Endometrial microvascular endothelial cells (primary cell): ENCODE results near the gene S100A12. TPM values are rescaled to one million over a fixed set of nuclear protein-coding genes. Genes with fewer than 3 reads are reported as not detected.
"Not testable (repeated sequence)": the region's sequence is repeated elsewhere in the genome, so short reads cannot be mapped to it uniquely, and the experiment has no call there.

ENCODE experiments used
- in situ Hi-C: cut with HindIII; loops from 2 replicates; pipeline ENCODE4 v1.10.0; 2017; ENCODE audit warnings: low sequenced_read_pairs, low pct_unique_long_range_greater_than_20kb; ENCODE audit errors: inconsistent ontology term
- total RNA-seq: library from RNA; depleted of rRNA; stranded (reverse); fragments of >200 nt; gene quantifications from one replicate; pipeline ENCODE4 v1.2.3, GENCODE V29; 2015; ENCODE audit errors: inconsistent ontology term

The S100A12 gene
- total RNA-seq, 1 donor from 2014 or later, result not detected

- in situ Hi-C loops, result loop anchor here (25.0 kb wide), 1 partner anchor 129 kb away; no protein-coding TSS in a partner anchor
These were observed 17.3 kb downstream of the S100A12 start, which contains the start of gene S100A9 for GRCh38 chr1:153357853-153358690. Gene S100A9 (plus strand): TSS chr1:153357854. CDS start chr1:153358284, 430 bp downstream.

GRCh38 chr1:153357076-153357852 lies 18.2 kb downstream of the S100A12 start:
- in situ Hi-C loops, result loop anchor here (25.0 kb wide), 1 partner anchor 130 kb away; no protein-coding TSS in a partner anchor

GRCh38 chr1:153356392-153357075 lies 18.9 kb downstream of the S100A12 start:
- in situ Hi-C loops, result loop anchor here (25.0 kb wide), 1 partner anchor 131 kb away; no protein-coding TSS in a partner anchor

GRCh38 chr1:153355445-153356071 lies 19.9 kb downstream of the S100A12 start:
- in situ Hi-C loops, result loop anchor here (25.0 kb wide), 1 partner anchor 132 kb away; no protein-coding TSS in a partner anchor

- in situ Hi-C loops, result loop anchor here (25.0 kb wide), 1 partner anchor 133 kb away; no protein-coding TSS in a partner anchor
These were observed 20.8 kb downstream of the S100A12 start for GRCh38 chr1:153354515-153355193.

GRCh38 chr1:153353226-153353947 lies 22.0 kb downstream of the S100A12 start:
- in situ Hi-C loops, result loop anchor here (25.0 kb wide), 1 partner anchor 134 kb away; no protein-coding TSS in a partner anchor

GRCh38 chr1:153352523-153352922 lies 22.9 kb downstream of the S100A12 start:
- in situ Hi-C loops, result loop anchor here (25.0 kb wide), 1 partner anchor 135 kb away; no protein-coding TSS in a partner anchor

GRCh38 chr1:153350321-153350957 lies 25.0 kb downstream of the S100A12 start:
- in situ Hi-C loops, result loop anchor here (25.0 kb wide), 1 partner anchor 137 kb away; no protein-coding TSS in a partner anchor

- in situ Hi-C loops, result loop anchor here (25.0 kb wide), 1 partner anchor 138 kb away; no protein-coding TSS in a partner anchor
These were observed 25.8 kb downstream of the S100A12 start for GRCh38 chr1:153349363-153350320.

- in situ Hi-C loops, result no loop called here
These were observed 26.7 kb downstream of the S100A12 start, which contains the start of gene PGLYRP4 for GRCh38 chr1:153348511-153349362. Gene PGLYRP4 (minus strand): TSS chr1:153348841. CDS start chr1:153347932, 909 bp downstream.

GRCh38 chr1:153347856-153348255 lies 27.6 kb downstream of the S100A12 start:
- in situ Hi-C loops, result no loop called here

- in situ Hi-C loops, result not testable (repeated sequence)
These were observed 28.4 kb downstream of the S100A12 start for GRCh38 chr1:153347049-153347448.

- in situ Hi-C loops, result no loop called here
These were observed 29.2 kb downstream of the S100A12 start for GRCh38 chr1:153346077-153346723.
